ENCODE measurements around the gene GULP1.

GULP1 gene

DNA sequence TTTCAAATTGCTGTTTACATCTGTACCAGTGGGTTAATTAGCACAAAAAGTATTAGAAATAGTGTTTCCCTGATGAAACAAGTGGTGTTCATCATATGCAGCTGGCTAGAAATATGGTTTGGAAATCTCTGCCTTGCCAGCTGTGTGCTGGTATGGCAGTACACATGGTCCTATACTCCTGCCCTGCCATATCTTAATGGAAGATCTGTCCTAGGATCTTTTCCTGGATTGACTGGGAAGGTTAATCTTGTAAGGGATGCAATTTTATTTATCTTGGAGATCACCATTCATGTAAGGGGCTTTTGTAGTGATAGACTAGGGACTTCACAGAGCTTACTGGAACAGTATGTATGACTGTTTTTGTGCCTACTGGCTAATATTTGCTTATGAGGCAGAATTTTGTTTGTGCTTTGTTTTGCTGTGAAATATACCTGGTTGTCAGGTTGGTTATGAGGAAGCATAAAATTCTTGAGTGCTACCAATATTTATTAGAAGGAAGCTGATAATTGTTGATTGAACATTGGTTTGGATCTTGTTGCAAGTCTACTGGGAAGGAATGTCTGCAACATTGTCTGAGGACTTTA lies 73.5 kb downstream of the GULP1 start:
- DNase-seq: no peak

DNA sequence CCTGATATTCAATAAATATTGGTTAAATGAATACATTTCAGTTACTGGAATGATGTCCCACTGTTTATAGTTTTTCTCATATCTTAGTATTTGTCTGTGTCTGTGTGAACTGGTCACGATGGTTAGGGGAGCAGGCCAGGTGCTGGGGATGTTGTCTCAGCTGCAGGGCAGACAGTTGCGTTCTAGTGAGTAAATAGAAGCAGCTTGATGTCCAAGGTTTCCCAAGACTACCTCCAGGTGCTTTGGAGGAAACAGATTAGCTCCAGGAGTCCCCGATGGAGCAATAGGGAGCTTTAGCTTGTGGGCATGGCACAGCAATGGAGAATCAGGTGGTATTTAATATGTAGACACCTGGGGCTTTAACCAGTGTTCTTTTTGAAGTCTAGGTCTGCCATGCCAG lies 75.5 kb downstream of the GULP1 start:
- DNase-seq: no peak

DNA sequence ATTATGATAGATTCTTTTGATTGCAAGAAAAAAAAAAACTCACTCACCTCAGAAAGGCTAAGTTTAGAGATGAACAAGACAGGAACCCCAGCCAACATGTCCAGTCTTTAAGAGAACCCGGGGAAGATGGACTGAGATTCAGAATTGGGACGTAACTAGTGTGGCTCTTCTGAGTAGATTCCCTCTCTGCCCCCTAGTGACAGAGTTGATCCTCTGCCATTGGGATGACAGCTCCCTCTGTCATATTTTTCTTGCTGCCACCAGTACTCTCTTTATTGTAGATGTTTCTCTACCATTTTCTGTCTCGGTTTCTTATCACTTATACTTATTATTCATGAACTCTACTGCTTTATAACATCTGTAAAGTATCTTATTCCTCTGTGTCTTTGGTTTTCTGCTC lies 77.7 kb downstream of the GULP1 start:
- DNase-seq: peak in 11 of 58 donors; percentile 4 to 49 (median 7)

DNA sequence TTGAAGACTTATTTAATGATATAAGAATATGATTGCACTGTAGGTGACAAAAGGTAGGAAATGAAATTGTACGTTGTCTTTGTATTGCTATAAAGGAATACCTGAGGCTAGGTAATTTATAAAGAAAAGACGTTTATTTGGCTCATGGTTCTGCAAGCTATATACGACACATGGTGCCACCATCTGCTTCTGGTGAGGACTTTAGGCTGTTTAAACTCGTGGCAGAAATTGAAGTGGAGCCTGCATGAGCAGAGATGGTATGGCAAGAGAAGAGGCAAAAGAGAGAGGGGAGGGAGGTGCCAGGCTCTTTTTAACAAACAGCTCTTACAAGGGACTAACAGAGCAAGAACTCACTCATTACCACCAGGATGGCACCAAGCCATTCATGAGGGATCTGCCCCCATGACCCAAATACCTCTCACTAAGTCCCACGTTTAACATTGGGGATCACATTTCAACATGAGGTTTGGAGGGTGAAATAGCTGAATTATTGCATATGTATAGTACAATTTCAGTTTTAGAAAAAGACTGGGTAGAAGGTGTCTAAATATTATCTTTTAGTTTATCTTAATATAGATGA lies 86.8 kb downstream of the GULP1 start:
- peak in 2 of 58 donors; percentile 6 to 26 for DNase-seq

DNA sequence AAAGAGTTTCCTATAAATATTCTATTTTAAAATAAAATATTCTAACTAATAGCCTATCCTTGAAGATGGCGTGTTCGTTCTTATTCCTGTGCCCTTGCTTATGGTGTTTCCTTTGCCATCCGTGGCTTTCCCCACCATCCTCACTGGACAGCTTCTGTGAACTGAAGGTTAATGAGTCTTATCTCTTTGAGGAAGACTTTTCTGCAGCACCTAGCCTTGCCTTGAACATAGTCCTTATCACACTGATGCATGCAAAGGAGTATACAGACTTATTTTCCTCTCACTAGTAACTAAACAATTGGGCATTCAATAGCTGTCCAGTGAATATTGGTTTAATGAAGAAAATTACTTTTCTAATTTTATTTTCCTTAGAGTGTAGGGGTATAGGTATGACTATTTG lies 88.1 kb downstream of the GULP1 start:
- no peak for DNase-seq

DNA sequence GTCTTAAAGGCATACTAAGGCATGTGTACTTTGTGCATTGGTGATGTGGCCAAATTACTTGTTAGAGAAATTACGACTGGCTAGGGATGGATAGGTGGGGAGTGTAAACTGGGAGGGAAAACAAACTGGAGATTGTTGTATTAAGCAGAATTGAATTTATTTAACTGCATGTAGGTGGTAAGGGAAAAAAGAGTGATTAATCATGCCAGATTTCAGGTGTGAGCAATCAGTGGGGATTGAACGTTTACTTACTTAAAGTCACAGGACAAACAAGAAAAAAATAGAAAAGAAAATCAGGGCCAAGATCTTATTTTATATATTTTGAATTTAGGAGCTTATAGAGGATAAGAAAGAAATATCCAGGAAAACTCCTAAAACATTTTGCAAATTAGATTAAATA lies 88.6 kb downstream of the GULP1 start:
- no peak for DNase-seq

DNA sequence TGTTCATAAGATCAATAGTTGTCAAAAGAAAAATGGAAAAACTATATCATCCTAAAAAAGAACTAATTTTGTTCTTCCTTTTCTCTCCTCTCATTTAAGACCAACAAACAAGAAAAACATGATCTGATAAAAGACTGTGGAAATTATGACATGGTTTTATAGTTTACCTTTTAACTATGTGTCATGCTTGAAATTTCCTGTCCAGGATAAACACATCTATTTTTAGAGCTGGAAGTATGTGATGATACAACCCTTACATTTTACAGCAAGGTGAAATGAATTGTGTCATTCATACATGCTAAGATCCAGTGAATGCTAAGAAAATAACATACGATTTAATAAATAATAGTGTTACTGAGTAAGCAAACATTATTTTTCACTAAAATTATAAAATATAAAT lies 89.9 kb downstream of the GULP1 start:
- DNase-seq: no peak

DNA sequence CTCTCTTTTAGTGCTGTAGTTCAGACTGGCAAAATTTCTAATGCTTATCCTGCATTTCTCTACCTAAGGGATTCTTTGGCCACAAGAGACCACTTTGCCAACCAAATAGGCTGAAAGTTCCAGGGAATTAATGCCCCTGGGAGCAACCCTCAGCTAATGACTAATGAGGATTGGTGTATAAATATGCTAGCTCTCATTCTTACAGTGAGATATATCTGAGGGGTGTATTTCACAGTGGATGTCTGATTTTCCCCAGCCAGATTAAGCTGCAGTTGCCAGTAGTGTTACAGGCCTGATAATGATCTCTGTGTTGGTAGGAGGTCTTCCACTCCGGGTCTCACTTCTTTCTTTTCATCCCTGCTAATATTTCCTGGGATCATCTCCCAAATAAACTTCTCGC lies 90.4 kb downstream of the GULP1 start:
- DNase-seq: no peak

DNA sequence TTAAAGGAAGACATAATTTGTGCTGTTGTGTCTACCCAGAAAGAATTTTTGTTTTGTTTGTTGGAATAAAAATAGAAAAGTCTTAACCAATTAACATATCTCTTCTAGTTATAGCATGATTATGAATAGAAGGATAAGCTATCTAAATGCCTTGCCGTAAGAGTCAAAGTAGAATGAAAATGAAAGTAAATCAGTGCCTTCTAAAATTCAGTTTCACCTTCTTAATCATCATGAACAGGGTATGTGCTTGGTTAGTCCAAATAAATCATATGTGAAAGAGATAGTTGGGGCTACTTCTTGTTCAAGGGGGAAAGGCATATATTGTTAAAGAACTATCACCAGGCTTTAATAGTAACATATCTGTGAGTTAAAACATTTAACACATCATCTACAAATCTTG lies 91.5 kb downstream of the GULP1 start:
- no peak for DNase-seq

DNA sequence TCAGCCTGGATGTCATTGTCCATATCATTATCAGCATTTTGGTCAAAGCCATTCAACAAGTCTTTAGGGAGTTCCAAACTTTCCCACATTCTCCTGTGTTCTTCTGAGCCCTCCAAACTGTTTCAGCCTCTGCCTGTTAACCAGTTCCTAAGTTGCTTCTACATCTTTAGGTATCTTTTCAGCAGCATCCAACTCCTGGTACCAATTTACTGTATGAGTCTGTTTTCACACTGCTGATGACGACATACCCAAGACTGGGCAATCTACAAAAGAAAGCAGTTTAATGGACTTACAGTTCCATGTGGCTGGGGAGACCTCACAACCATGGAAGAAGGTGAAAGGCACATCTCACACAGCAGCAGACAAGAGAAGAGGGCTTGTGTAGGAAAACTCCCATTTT lies 94.2 kb downstream of the GULP1 start:
- no peak for DNase-seq

DNA sequence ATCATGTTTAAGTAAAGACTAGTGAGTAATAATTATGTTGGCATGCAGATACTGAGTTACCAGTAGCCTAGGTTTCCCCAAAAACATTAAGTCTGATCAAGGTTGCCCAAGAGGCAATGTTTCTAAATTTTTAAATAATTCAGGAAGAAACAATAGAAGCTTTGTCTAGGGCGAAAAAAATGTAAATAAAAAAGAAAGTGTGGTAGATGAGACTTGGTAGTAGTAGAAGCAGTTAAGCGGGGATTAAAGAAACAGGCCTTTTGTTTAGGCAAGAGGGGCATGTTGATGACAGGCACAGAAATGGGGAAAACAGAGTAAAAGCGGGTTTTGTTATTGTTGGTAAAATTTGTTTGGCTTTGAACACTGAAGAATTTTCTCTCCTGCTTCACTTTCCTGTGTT lies 97.2 kb downstream of the GULP1 start:
- DNase-seq: no peak

DNA sequence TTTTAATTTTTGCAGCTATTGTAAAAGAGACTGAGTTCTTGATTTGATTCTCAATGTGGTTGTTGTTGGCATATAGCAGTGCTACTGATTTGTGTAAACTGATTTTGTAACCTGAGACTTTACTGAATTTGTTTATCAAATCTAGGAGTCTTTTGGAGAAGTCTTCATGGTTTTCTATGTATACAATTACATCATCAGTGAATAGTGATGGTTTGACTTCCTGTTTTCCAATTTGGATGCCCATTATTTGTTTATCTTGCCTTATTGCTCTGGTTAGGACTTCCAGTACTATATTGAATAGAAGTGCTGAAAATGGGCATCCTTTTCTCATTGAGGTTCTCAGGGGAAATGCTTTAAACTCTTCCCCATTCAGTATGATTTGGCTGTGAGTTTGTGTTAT lies 99.7 kb downstream of the GULP1 start:
- no peak for DNase-seq

DNA sequence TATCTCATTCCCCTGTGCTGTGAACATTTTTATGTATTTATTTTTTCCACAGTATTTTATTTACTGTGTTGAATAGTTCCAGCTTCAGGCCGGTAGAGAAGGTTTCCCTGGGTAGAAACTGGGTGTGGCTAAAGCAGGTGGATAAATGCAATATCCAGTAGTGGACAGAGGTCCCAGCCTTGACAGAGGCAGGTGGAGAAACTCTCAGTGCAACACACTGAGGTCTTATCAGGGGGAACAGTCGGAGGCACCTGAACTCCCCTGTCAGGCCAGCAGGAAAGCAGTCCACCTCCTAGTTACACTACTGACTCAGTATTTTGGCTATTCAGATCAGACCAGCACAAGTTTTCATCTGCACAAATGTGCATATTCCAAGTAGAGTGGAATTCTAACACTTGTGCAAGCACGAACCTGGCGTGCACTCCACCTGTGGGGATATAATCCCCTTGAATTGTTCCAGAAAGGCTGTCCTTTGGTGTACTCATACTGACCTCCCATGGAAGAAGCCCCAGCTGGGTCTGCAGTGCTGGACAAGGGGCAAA lies 103.3 kb downstream of the GULP1 start:
- DNase-seq: no peak

DNA sequence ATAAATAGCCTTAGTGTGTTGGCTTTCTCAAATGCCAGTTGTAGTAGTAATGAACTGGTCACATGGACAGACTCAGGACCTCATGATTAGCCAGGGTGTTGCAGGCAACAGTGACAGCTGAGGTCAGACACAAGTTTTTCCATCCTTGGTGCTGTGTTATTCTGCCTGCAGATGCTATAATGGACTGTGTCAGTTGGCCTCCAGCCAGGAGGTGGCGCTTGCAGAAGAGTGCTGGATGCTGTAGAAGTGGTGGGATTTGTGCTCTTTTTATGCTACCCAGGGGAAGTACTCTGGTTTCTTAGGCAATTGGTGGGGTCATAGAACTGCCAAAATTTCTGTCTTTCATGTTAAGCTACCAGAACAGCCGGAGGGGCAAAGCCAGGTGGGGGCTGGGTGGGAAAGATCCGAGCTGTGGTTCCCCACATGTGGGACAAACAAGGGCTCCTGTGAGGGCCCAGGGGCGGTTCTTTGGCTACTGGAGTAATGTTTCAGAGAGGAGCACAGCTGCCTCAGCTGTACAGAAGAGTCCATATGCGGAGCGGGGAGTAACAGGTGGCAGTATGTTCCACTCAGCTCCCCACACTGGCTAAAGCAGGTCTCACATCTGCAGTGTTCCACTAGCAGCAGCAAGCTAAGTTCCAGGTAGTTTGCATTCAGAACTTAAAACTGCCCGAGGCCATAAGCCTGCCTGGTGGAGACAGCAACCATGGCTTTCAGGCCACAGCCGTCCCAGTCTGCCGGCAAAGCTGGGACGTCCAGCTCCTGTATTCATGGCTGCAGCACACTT lies 104.4 kb downstream of the GULP1 start:
- DNase-seq: no peak

DNA sequence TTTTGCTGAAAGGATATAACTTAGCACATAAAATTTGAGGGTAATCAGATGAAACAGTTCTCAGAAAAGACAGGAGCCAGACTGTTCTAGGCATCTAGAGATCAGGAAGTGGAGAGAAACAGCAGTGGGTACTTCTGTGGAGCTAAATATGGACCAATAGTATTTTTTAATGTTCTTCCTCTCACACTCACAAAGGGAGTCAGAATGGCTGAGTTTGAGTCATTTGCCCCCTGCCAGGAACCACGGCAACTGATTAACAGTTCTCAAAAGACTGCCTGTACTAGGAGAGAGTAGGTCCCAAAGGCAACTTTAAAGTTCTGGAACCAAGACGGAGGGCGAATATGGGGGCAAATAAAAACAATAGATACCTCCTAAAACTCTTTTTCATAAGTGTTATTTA lies 107.5 kb downstream of the GULP1 start:
- DNase-seq: no peak

DNA sequence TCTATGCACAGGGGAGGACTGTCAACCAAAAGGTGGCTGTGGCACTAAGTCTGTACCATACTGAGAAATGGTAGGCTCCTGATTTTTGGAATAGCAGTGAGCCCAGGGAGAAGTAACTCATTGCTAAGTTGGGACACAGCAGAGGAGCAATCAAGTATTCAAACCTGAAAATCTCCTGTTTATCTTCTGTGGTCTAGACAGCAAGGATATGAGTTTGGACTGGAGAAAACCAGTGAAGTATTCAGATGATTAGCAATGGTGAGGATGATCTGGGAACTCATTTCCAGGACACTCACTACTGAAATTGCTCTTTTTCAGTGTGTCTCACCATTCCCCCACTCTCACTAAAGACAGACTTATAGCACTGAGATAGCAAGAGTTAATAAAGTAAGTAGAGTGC lies 112.0 kb downstream of the GULP1 start:
- DNase-seq: no peak

DNA sequence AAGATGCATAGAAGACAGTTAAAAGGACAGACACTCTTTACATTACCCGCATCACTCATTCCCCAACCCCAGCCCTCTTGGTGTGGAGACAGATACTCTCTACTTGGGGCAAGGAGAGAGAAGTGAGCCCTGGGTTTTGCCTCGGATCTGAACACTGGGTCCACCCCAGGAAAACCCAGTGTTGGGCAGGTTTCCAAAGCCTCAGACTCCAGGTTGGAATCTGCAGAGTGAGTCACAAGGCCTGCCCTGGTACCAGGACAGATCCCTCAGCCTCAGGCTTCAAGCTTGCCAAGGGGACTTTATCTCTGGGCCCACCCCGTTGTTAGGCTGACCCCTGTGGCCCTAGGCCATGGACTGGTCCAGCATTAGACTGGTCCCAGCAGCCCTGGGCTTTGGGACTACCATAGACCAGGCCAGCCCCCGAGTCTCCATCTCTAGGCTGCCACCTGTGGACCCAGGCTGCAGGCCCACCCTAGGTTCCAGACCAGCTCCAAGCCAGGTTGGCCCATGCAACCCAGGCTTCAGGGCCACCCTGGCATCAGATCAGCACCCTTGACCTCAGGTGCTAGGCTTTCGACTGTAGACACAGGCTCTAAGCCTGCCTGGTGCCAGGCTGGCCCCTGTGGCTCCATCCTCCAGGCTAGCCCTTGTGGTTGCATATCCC lies 112.8 kb downstream of the GULP1 start:
- DNase-seq: no peak

DNA sequence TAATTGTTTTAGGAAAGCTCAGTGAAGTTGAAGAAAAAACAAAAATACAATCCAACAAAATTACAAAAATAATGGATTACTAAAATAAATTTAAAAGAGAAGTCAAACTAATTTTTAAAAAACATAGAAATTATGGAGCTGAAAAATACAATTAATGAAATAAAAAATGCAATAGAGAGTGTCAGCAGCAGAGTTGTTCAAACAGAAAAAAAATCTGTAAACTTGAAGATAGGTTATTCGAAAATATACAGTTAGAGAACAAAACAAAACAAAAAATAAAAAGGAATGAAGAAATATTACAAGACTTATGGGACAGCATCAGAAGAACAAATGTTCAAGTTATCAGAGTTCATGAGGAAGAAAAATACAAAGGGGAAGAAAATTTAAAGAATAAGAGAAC lies 114.7 kb downstream of the GULP1 start:
- DNase-seq: no peak

DNA sequence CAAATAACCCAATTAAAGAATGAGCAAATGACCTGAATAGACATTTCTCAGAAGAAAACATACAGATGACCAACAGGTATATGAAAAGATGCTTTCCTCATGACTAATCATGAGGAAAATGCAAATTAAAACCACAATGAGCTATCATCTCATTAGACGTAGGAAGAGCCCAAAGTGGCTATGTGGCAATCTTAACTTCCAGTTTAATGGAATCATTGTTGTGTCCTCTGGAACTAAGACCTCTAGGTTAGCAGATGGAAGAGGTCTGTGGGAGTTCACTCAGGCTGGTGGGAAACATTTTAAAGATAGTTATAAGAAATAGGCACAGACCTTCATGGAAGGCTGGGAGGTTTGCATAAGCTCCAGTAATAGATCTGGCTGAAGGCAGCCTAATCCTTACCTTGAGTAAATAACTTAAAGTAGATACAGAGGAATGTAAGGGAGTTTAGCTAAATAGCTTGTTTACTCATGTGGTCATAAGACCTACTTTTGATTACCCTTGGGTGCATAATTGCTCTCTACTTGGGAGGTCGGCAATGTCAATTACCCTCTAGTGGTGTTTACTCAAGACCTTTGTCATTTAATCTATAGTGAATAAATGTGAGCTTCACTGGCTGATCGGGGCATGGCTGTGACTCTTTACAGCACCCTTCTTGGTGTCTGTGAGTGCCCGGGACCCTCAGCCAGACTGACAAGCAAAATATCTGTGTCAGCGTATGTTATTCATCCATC lies 119.0 kb downstream of the GULP1 start:
- DNase-seq: no peak

DNA sequence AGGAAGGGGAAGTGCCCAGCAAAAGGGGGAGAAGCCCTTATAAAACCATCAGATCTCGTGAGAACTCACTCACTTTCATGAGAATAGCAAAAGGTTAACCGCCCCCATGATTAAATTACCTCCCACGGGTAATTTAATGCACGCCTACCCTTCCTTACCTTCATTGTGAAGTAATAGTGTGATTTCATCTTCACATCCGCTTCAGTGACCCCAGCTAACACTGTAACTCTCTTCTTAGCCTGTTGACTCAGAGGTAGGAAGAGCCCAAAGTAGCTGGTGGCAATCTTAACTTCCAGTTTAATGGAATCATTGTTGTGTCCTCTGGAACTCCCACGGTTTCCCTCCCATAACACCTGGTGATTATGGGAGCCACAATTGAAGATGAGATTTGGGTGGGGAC lies 120.5 kb downstream of the GULP1 start:
- DNase-seq: no peak

DNA sequence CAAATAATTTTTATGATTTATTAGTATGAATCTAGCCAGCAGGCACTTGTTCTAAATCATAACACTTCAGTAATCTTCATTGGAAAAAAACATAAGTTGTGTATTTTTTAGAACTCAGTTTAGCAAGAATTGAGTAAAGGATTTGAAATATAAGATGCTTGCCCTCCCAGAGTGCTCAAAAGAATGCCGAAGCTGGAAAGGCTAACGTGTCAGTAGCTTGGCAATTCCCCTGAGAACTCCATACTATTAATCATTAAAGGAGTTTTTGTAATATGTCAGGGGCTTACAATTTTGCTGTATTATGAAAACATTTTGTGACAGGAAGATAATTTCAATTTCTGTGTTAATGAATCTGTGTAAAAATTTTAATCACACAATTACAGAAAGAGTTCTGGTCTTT lies 122.7 kb downstream of the GULP1 start:
- DNase-seq: no peak

Measured in anterior cingulate cortex (tissue), 58 donors.